Measurements from ENCODE around the gene TLNRD1. TPM values are rescaled to one million over a fixed set of nuclear protein-coding genes. Genes with fewer than 3 reads are reported as not detected.

Gene TLNRD1
- polyA plus RNA-seq, 1 donor from 2014 or later, result 4.6 TPM

Other genes with a start within 250 kb of the TLNRD1 start
- gene CEMIP, start 221.6 kb upstream of the TLNRD1 start, polyA plus RNA-seq, result not detected
- gene MESD, start 11.1 kb upstream of the TLNRD1 start, polyA plus RNA-seq, result 21.9 TPM
- gene CFAP161, start 133.3 kb downstream of the TLNRD1 start, polyA plus RNA-seq, result not detected
- 301 TPM for gene IL16, start 196.0 kb downstream of the TLNRD1 start, polyA plus RNA-seq